Sciatic nerve (tissue), 2 donors: ENCODE results near the gene MAD1L1. TPM values are rescaled to one million over a fixed set of nuclear protein-coding genes. Genes with fewer than 3 reads are reported as not detected.
"Not testable (repeated sequence)": the region's sequence is repeated elsewhere in the genome, so short reads cannot be mapped to it uniquely, and the experiment has no call there.

Source experiments
- ATAC-seq: fragments of 200-7000 bp; cut with Tn5 transposase; one replicate; pipeline ENCODE4 v1.9.1; 2020; ENCODE audit warnings: mild to moderate bottlenecking, moderate library complexity
- DNase-seq: peaks from one replicate; pipeline ENCODE4 v3.0.0-alpha.2; 2020; ENCODE audit warnings: low spot score
- intact Hi-C: fragments of 100-400 bp; cut with DNase I; formaldehyde crosslinking; loops from one replicate; pipeline ENCODE4 v1.14.2; 2022
- total RNA-seq: library from RNA; stranded (reverse); fragmentation: NEBNext Ultra II Directional; extraction: Animal tissue kit (Norgen Biotek cat#: 25700); gene quantifications from one replicate; pipeline ENCODE4 v1.2.1, GENCODE V29; 2021
- donor health status: DM: no; HTN: no; CAD: no.
- donor health status: DM: no; HTN: no; CAD: no.

Gene MAD1L1
- total RNA-seq, 1 donor from 2014 or later = 42.1 TPM

GRCh38 chr7:1841286-1842021 lies 391.3 kb downstream of the MAD1L1 start:
- ATAC-seq, intact Hi-C loops: not testable (repeated sequence)
- DNase-seq = peak; percentile 49

GRCh38 chr7:1840744-1841143 lies 392.0 kb downstream of the MAD1L1 start:
- intact Hi-C loops, ATAC-seq, DNase-seq: not testable (repeated sequence)

- ATAC-seq (no peak), DNase-seq (peak; percentile 54)
- intact Hi-C loops = no loop called here
These were observed 393.0 kb downstream of the MAD1L1 start for GRCh38 chr7:1839701-1840100.

GRCh38 chr7:1838911-1839531 lies 393.7 kb downstream of the MAD1L1 start:
- ATAC-seq, DNase-seq, intact Hi-C loops: not testable (repeated sequence)

- intact Hi-C loops, ATAC-seq, DNase-seq: not testable (repeated sequence)
These were observed 394.2 kb downstream of the MAD1L1 start for GRCh38 chr7:1838544-1838872.

- ATAC-seq, intact Hi-C loops, DNase-seq: not testable (repeated sequence)
These were observed 394.8 kb downstream of the MAD1L1 start for GRCh38 chr7:1837696-1838543.

GRCh38 chr7:1831933-1832535 lies 400.7 kb downstream of the MAD1L1 start:
- intact Hi-C loops, DNase-seq, ATAC-seq: not testable (repeated sequence)

GRCh38 chr7:1831471-1831870 lies 401.3 kb downstream of the MAD1L1 start:
- DNase-seq, ATAC-seq, intact Hi-C loops: not testable (repeated sequence)

- intact Hi-C loops, DNase-seq, ATAC-seq: not testable (repeated sequence)
These were observed 403.1 kb downstream of the MAD1L1 start for GRCh38 chr7:1829668-1830067.

GRCh38 chr7:1829111-1829510 lies 403.6 kb downstream of the MAD1L1 start:
- intact Hi-C loops = no loop called here
- ATAC-seq (no peak), DNase-seq (no peak)

GRCh38 chr7:1828170-1828569 lies 404.6 kb downstream of the MAD1L1 start:
- intact Hi-C loops, DNase-seq, ATAC-seq: not testable (repeated sequence)

GRCh38 chr7:1827521-1827981 lies 405.2 kb downstream of the MAD1L1 start:
- DNase-seq, ATAC-seq, intact Hi-C loops: not testable (repeated sequence)

GRCh38 chr7:1826931-1827330 lies 405.8 kb downstream of the MAD1L1 start:
- intact Hi-C loops, ATAC-seq, DNase-seq: not testable (repeated sequence)

GRCh38 chr7:1825897-1826741 lies 406.6 kb downstream of the MAD1L1 start:
- intact Hi-C loops = no loop called here
- ATAC-seq (no peak), DNase-seq (no peak)

- ATAC-seq, DNase-seq, intact Hi-C loops: not testable (repeated sequence)
These were observed 407.2 kb downstream of the MAD1L1 start for GRCh38 chr7:1825647-1825896.

GRCh38 chr7:1824882-1825646 lies 407.7 kb downstream of the MAD1L1 start:
- intact Hi-C loops, ATAC-seq, DNase-seq: not testable (repeated sequence)

GRCh38 chr7:1824151-1824881 lies 408.4 kb downstream of the MAD1L1 start:
- intact Hi-C loops, ATAC-seq, DNase-seq: not testable (repeated sequence)
